Activated T-helper 9 cell treated with anti-CD3 and anti-CD28 coated beads, Interleukin-2, amount 50 U/mL, for 16 hours (primary cell): ENCODE data around the gene ASCL2.
A peak's percentile ranks its signal among the peaks of the same experiment; 100 is the strongest.

Experiments
- DNase-seq: peaks from one replicate; pipeline ENCODE4 v3.0.0-alpha.2; 2020; ENCODE audit warnings: low read depth

Gene ASCL2

DNA sequence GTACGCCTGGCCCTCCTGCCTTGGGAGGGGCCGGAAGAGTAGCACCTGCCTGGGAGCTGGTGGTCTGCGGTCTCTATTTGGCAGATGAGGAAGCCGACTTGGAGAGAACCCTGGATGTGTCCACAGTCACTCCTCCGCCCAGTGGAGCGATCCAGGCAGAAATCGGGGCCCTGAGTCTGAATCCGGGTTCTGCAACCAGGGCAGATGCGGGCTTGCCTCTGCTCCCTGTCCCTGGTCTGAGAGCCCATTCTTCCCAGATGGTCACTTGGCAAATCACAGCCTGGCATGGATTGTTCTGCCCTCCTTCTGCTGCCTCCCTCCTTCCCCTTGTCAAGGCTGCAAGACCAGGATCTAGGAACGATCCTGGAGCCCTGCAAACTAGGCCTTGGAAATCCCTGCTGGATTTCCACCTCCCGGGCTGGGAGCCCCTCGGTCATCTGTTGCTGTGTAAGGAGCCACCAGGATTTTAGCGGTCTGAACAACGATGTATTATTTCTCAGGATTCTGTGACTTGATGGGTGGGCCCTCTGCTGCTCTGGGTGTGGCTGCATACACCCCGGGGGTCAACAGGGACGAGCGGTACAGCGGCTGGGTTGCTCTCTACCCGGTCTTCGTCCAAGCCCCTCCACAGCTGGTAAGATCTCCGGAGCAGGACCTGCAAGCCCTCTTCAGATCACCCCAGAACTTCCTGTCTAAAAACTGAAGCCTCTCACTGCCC, 2.0 kb upstream of the ASCL2 start:
- DNase-seq, result no peak

DNA sequence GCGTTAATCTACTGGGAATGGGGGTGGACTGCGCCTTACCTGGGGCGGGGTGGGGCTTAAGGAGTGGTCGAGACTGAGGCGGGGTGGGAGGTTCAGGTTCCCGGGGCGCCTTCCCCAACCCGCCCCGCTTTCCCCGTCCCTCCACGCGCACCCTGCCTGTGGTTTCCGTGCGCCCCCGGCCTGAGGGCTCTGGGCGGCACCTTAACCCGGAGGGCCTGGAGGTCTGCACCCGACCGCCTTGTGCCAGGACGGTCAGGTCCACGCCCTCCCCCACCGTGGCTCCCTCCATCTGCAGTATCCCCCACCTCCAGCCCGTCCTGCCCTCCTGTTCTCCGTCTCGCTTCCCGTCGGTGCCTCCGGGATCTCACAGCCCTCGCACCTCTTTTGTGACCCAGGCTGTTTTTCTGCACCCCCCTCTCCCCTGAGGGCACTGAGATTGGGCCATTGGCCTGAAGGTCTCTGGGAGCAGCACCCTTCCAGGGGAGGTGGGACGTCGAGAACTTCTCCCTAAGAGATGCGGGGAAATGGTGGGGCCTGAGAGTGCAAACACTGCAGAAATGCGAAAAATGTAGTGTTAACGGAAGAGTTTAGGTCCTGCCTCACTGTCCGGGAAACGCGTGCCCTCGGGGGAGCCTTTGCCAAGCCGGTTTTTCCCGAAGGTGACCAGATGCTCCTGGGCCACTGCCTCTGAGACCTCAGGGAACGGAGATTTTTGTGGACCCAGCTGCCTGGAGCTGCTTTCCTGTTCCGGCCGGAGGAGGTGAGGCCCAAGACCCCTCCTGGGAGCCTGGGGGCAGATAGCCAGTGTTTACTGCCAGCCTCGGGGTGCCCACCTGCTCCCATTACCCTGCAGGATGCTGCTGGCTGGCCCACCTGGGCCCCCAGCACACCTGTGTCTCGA, 1.2 kb upstream of the ASCL2 start:
- DNase-seq, result no peak

DNA sequence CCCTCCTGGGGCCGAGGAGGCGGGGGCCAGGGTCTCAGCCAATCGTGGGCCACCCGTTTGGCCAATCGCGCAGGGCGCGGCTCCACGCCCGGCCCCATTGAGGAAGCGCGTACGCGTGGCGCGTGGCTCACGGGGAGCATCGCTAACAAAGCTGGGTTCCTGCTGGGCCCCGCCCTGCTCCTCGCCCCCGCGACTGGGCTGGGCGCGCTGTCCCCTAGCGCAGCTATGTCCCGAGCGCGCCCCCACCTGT, 614 bp upstream of the ASCL2 start:
- peak; percentile 41 for DNase-seq

DNA sequence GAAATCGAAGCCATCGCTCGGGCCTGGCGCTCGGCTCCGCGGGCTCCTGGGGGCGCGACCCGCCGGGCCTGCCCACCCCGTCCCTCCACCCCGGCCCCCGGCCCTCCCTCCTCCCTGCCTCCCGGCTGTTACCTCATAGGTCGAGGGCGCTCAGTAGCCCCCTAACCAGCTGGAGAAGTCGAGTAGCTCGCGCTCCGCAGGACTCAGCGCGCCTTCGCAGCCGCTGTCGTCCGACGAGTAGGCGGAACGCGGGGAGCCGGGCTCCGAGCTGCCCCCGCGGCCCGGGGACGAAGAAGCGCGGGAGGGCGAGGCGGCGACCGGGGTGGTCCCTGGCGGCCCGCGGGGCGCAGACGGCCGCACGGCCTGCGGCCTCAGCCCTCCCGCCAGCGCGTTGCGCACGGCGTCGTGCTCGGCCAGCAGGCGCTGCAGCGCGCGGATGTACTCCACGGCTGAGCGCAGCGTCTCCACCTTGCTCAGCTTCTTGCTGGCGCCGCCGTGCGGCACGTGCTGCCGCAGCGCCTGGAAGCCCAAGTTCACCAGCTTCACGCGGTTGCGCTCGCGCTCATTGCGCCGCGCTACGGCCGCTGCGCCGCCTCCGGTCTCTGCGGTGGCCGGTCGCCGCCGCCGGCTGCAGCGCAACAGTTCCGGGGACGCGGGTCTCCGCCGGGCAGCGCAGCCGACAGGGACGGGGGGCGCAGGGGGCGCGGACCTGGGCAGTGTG, 627 bp downstream of the ASCL2 start:
- no peak for DNase-seq

DNA sequence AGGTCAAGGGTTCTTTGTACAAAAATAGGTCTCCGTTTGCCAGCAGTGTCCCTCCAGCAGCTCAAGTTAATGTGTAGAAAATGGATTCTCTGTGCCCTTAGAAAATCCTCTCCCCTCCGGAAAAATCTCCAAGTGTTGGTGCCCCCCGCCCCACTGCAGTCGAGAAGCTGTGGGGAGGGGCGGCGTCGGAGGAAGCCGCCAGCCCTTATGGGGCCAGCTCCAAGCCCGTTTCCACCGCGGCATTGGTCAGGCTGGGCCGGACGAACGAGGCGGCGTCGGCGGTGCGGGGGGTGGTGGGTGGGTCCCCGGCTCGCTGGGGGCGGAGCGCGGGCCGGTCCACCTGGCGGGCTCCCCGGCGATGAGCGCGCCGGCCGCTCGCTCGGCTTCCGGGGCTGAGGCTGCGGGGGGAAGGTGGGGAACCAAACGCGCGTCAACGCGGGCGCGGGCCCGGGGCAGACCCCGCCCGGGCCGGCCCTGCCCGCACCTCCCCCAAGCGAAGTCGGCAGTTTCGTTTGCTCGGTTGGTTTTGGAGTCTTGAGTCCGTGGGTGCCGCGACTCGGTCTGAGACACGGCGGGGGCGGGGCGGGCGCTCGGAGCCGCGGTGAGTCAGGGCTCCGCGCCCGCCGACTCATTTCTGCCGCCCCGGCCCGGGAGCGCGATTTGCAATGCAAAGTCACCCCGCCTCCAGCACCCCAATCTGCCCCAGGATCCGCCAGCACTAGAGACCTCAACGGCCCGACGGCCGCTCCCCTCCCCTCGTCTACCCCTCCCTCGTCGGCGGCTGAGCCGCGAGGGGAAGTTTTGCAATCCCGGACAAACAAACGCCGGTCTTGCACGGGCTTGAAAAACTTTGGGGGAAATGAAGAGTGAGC, 1.4 kb downstream of the ASCL2 start:
- DNase-seq, result peak; percentile 78

DNA sequence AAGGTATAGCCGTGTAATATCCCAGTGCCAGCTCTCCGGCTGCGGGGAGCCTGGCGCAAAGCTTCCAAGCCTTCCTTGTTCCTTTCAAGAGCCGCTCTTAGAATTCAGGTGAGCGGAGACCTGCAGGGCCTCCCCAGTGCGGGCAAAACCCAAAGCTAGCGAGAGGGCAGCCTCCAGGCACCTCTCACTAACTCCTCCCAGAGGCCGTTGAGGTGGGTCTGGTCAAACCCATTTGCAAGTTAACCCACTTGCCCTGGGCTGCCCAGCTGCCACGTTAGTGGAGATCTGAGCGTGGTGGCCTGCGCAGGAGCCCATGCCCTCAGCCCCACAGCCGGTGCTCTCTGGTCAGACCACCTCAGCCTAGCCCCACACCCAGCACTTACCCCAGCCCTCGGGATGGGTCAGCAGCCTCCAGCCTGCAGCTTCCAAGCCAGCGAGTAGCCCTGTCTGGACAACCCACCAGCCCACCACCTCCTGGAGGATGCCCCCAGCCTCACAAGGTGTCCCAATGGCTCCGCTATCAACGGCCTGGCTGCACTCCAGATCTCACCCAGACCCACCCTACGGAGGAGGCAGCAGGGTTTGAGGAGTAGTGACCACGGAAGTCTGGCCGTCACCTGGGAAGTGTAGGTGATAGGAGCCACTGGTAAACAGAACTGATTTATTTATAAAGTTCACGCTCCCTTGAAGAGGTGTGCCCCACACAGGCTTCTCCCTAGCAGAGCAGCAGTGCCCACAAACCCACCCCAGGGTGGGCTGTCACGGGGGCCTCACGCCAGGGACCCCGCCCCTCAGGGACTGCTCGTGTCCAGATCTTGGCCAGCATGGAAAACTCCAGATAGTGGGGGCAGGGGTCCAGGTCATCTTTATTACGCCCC, 2.3 kb downstream of the ASCL2 start:
- DNase-seq, result no peak

DNA sequence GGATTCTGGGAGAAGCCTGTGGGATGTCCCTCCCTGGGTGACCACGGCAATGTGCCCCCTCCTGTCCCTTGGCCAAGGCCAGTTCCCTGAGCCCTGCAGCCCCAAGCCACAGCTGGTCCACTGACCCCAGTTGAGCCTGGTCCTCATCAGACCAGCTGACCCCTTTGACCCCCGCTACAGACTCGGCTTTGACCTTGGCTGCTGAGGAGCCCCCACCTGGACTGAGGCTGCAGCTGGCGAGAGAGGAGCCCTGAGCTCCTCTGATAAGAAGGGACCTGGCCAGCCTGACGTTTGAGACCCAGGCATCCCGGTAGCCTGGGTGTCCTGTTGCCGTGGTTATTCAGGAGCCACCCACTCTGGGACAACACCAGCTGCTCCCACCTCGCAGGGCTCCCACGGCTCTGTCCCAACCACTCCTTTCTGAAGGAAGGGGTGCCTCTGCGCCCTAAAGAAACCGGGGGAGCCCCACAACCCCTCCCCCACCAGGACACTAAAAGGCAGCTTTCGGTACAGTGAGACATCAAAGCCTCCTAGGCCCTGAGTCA, 3.0 kb downstream of the ASCL2 start:
- DNase-seq, result no peak

DNA sequence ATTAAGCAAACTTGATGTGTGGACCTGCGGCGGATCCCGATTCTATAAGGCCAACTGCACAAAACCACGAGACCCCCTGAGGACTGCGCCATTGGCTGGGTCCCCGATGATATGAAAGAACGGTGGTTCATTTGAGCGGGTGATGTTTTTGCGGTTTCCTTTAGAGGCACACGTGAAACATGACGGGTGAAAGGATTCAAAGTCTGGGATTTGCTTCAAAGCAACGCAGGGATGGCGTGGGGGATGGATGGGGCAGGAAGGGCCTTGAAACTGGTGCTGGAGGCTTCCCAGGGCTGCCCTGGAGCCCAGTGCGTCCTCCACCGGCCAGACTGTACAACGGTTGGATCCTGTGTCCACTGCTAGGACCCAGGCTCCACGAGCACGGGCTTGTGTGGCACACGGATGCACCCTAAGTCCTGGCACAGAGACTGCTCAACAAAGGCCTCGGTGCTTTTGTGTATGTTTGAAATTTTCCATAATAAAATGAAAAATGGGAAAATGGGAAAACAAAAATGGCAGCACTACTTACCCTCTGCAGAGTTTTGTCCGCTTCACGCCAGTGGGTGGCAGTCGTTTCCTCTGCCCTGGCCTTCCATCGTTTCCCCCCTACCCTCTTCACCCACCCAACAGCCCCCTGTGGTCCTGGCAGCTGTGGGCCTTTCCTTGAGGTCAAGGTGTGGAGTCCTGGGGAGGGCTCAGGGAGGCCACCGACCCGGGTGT, 3.6 kb downstream of the ASCL2 start:
- DNase-seq, result no peak

DNA sequence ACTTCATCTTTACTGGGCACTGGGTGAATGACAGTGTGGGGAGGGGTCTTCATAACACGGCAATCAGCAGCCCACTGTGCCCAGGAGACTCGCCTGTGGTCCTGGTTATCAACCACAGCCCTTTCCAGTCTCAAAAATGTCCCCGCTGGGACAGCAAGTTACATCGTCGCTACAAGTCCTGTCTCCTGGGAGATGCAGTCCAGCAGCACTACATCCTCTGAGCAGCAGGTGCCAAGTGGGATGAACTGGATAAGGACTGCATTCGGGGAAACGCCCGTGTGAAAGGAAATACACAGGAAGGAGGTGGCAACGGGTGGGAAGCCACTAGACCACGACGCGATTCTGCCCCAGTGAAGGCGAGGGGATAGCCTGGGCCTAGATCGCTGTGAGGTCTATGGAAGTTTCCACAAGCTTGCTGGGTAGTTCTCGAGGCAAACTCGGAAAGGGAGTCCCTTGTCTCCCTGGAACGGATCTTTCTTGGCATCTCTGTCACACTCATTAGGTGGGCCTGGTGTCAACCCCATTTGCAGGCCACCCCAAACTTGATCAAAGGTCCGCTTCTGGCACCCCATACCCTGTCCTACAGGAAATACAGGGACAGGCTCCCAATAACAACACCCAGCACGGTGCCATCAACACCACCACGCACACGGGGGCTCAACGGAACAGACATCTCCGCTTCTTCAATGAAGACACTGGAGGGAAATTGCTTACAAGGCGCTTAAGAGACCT, 4.4 kb downstream of the ASCL2 start:
- DNase-seq, result no peak

DNA sequence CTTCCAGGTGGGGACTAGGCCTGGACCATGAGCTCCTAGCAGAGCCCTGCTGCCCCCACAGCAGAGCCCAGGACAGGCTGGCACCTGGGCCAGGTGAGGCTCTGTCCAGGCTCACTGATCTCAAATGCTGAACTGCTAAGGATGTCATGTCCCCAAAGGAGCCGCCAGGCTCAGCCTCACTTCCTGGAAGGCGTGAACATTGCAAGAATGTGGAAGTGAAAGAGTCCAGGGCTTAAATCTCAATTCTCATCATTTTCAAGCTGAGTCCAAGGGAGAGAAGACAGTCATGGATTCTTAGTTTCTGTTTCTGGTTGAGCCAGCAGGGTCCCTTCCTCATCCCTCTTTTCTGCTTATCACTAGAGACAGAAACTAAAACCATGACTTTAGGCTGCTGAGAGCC, 5.0 kb downstream of the ASCL2 start:
- no peak for DNase-seq

DNA sequence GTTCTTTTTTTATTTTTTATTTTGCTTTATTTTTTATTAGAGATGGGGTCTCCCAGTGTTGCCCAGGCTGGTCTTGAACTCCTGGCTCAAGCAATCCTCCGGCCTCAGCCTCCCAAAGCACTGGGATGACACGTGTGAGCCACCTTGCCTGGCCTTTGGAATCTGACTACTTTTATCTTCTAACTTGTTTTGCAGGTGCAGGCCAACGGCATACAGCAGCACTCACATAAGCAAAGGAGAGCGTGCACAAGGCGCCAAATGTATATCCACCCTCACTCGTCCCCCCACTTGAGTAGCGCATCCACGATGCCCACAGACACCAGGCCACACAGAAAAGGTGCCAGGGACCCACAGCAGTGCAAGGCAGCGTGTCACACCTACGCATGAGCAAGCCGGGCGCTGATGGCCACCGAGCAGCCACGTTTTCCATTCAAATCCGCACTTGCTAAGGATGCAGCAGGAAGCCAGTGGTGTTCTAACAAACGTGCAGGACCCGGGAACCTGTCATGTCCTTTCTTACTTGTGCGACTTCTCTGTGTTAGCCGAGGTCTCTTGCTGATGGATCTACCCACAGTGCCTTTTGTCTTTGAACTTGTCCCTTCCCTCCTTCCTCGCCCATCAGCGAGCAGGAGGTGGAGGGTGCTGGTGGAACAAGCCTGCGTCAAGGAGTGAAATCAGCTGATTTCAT, 5.9 kb downstream of the ASCL2 start:
- DNase-seq, result no peak

DNA sequence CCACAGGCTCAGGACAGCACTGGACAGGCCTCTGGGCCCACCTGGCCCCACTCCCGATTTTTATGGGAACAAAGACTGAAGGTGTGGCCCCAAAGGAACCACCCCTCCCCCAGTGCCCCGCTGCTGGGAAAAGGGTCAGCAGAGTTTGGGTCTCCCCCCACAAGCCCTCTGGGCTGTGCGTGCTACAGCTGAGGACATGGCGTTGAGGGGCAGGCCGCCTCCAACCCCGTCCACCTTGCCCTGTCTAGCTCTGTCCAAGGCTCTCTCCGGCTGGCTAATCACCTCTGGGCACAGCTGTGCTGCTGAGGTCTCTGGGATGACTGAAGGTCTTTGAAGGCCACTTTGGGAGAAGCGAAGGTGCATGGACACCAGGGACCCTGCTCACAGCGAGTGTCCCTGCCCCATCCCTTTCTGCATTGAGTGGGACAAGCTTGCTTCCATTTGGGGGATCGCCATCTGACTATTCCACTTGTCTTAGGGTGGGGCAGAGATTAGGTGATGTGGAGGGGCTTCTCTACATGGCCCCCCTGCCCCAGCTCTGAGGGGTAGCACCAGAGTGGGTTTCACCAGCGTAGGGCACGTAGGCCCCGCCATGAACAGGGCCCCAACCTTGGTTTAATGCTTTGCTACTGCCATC, 6.5 kb downstream of the ASCL2 start:
- DNase-seq, result no peak

DNA sequence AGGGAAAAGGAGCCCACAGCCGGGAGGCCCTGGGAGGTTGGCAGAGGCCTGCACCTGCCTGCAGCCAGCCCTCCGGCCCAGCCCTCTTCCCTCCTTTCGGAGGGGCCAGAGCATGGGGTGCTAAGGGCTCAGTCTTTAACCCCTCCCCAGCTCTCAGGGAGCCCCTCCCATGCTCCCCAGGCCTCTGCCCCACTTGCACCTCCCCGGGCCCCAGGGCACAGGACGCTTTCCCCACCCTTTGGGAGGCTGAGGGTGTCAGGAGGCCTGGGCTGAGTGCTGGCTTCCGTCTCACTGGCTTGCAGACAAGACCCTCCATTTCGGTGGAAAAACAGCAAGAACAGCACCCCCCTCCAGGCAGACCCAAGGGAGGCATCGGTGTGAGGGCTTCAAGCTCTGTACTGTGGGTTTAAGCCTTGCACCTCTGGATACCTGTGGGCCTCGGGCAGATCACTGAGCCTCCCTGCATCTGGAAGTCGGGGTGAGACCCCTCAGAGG, 7.3 kb downstream of the ASCL2 start:
- DNase-seq, result no peak

DNA sequence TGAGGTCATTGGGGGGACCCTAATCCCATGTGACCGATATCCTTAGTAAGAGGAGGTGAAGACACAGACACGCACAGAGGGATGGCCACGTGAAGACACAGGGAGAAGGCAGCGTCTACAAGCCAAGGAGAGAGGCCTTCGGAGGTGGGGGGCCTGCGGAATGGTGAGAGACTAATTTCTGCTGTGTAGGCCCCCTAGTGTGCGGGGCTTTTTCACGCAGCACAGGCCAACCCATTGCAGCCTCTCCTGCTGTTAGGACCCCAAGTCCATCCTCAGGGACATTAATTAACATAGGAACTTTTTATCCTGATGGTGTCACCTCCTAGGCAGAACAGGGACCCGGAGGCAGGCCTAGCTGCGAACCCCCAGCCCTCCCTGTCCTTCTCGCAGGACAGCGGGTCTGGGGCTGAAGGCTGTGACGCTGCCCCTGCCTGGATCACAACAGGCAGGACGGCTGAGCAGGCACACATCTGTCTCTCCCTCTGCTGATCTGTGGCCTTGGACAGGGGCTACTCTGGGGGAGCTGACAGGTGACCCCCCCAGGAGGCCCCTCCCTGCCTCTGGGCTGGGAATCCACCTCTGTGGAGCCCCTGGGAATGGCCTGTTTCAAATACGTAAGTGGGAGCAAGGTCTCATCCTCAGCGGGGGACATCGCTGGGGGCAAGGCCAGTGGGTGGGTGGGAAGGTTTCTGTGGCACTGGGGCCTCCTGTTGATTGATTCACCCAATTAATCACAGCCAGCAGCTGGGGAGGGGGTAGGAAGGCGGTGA, 7.9 kb downstream of the ASCL2 start:
- DNase-seq, result no peak

DNA sequence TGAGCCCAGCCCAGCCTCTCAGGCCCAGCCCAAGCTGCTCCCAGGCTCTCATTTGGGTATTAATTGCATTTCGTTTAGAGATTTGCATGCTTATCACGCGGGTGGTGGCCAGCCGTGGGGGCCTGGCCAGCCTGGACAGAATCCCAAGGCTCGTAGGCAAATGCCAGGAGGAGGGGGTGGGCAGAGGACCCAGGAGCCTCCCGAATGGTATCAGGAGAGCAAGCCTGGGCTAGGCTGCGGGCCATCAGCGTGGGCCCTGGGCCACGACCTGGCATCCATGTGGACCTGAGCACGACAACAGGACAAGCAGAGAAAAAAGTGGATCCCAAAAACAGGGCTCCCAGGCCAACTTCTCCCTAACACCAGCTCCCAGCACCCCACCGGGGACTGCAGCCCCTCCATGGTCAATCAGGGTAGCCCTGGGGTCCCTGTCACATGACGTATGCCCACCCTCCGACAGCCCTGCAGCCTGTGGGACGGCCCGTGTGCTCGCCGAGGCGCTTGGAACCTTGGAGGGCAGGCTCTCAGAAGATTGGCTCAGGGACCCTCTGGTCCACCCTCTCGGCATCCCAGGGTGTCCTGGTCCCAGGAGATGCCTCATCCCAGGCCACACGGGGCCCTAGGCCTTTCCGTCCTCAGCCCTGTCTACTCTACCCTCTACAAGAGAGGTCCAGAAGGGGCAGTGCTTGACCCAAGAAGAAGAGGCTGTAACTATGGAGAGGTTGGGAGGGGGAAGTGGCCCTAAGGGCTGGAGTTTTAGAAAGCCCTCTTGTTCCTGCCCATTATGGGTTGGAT, 8.8 kb downstream of the ASCL2 start:
- no peak for DNase-seq
